D721Med (cell line): Measurements from ENCODE around the gene LDHD.

Experiments used
- DNase-seq: peaks from one replicate; pipeline ENCODE4 v3.0.0; 2011; ENCODE audit warnings: low spot score; ENCODE audit not compliant: insufficient read length
- FAIRE-seq: peaks from 2 replicates; lab custom pipeline; 2011; peaks lifted over from hg19 to GRCh38; lab: Jason Lieb, UNC
- TF ChIP-seq, protein P1 (sequence below): IDR thresholded peaks from 2 replicates; pipeline ENCODE4 v1.5.1; 2012; ENCODE audit warnings: mild to moderate bottlenecking, control low read depth; ENCODE audit not compliant: insufficient read depth; ENCODE audit errors: missing control alignments

The LDHD gene

DNA sequence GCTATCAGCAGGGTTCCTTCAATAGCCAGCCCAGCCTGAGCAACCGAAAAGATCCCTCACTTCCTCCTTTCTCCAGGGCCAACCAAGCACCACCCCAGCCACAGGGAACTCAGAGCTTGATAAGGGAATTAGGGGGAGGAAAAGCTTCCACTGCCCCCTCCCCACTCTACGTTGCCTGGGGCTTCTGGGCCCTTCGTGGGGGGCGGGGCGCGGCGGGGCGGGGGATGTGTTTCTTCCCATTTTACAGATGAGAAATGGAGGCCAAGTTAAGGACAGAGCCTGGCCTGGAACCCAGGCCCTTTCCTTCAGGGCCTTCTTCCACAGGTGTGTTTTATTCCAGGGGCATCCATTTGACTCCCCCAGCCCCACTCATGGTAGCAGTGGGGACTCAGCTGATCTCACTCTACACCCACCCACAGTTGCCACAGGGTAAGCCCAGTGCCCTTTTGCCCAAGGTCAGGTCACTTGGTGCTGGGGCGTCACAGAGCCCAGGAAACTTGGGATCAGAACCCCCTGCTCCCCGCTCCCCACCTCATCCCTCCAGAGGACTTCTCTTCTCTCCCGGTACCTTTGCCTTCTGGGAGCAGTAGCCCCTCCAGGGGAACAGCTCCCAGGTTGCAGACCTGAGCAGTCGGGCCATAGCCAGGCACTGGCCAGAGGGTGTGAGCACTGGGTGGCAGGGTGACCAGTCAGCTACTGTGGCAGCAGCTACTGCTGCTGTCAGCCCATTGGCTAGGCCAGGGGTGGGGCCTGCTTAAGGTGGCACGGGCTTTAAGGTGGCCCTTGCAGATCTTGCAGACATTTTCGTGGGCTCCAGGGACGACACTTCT lies at the start of gene LDHD:
Gene LDHD (minus strand): TSS at position 700 of the 830 bp plus-strand sequence. CDS start 60 bp downstream, at position 640.
- no peak for FAIRE-seq
- TF ChIP-seq, protein P1, sequence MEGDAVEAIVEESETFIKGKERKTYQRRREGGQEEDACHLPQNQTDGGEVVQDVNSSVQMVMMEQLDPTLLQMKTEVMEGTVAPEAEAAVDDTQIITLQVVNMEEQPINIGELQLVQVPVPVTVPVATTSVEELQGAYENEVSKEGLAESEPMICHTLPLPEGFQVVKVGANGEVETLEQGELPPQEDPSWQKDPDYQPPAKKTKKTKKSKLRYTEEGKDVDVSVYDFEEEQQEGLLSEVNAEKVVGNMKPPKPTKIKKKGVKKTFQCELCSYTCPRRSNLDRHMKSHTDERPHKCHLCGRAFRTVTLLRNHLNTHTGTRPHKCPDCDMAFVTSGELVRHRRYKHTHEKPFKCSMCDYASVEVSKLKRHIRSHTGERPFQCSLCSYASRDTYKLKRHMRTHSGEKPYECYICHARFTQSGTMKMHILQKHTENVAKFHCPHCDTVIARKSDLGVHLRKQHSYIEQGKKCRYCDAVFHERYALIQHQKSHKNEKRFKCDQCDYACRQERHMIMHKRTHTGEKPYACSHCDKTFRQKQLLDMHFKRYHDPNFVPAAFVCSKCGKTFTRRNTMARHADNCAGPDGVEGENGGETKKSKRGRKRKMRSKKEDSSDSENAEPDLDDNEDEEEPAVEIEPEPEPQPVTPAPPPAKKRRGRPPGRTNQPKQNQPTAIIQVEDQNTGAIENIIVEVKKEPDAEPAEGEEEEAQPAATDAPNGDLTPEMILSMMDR = no peak
- no peak for DNase-seq

DNA sequence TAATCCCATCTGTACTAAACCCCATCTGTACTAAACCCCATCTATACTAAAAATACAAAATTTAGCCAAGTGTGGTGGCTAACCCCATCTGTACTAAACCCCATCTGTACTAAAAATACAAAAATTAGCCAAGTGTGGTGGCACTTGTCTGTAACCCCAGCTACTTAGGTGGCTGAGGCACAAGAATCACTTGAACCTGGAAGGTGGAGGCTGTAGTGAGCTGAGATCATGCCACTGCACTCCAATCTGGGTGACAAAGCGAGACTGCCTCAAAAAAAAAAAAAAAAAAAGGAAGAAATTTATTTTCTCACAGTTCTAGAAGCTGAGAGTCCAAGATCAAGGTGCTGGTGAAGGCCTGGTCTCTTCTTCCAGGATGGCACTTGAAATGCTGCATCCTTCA lies 43.8 kb upstream of the LDHD start:
- TF ChIP-seq, protein P1 = no peak
- FAIRE-seq (no peak), DNase-seq (no peak)

DNA sequence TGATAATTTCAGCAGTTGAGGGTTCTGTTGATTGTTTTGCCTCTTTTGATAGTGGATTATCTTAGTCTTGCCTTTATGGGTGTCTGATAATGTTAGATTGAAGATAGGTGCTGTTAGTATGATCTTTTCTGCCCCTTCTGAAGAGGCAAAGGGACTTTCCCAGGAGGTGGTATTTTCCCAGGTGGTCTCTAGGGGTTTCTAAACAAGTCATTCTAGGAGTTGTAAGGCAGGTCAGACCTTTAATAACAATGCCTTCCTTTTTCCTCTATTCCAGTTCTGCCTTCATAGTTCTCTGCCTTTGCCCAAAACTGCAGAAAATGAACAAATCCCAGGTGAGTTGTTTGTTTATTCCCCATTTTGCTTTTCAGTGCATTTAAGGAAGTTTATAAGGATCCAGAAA lies 36.1 kb upstream of the LDHD start:
- no peak for DNase-seq
- no peak for FAIRE-seq
- TF ChIP-seq, protein P1 = no peak

DNA sequence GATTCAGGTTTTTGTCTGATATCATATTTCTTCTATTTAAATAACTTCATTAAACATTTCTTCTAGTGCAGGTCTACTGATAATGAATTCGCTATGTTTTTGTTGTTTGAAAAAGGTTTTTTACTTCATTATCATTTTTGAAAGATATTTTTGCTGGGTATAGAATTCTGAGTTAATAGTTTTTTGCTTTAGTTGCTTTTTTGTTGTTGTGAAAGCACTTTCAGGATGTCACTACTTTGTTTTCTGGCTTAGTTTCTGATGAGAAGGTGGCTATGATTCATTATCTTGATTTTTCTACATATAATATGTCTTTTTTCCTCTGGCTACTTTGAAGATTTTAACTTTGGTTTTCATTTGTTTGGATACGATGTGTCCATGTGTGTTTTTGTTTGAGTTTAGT lies 35.2 kb upstream of the LDHD start:
- no peak for DNase-seq
- no peak for FAIRE-seq
- TF ChIP-seq, protein P1 = no peak

DNA sequence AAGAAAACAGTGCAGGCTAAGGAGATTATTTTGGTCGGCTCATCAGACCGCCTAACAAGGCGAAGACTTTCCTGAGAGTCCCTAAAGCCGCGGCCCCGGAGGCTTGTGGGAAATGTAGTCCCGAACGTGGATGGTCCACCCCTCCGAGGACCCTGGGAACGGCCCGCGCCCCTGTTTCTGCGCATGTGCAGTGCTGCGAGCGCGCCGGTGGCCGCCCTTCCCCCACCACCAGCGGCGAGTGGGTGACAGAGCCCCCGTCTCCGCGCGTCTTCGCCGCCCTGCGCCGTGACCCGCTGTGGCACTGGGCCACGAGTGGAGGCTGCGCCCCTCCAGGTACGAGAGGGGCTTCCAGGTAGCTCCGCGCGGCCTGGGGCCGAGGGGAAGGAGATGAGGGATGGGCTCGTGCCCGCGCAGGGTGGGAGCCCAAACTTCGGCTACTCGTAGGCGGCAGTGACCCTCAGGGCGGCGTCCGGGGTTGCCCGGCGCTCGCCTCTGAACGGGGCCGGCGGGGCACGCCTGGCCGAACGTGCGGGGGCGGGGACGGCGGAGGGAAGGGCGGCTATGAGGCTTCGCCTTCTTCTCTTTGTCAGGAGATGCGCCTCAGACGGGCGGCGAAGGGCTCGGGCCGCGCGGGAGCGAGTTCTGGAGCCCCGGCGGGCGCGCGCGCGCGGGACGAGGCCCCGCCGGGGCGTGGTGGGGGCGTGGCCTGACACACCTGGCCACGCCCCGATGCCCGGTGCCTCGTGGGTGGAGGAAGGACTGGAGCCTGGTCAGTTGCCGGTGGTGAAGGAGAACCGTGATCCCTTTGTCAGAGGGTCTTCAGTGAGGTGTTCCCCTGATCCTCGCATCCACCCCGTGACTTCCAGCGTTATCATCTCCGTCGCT lies 32.0 kb upstream of the LDHD start, which contains the start of gene ZFP1:
Gene ZFP1 (plus strand): TSS at position 214 of the 885 bp plus-strand sequence. CDS start 4,428 bp downstream, outside the sequence.
- DNase-seq (peak; percentile 24), FAIRE-seq (no peak)

DNA sequence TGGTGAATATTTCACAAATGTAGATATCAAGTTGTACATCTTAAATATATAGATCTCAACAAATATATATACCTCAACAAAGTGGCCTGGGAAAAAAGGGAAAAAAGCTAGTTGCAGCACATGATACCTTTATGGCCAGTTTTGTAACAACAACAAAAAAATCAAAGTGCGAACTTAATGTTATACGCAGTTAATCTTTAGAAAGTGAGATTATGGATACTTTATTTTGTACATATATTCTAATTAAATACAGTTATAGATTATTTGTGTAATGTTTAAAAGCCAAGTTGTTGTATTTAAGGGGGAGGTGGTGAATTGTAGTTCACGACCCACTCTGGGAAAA lies 31.4 kb upstream of the LDHD start:
- TF ChIP-seq, protein P1 = no peak
- FAIRE-seq (no peak), DNase-seq (no peak)

More for the DNA sequence above, 32.0 kb upstream of the LDHD start, which contains the start of gene ZFP1:
- TF ChIP-seq, protein P1 = no peak
